ENCODE data around the gene TLR8. TPM values are rescaled to one million over a fixed set of nuclear protein-coding genes. Genes with fewer than 3 reads are reported as not detected.

The TLR8 gene
- total and polyA plus RNA-seq, 10 of the 15 experiments (the other 5 are each of a cell fraction or from before 2014, with no cell fraction given) = 0.04 TPM; not detected in 9

- no peak overlapping the region for H3K4me2 ChIP-seq (ENCODE audit: control insufficient read depth, insufficient read depth)
- intact Hi-C loops (cut with micrococcal nuclease; ENCODE audit: unreplicated experiment) (no loop called here), in situ Hi-C loops (cut with MboI) (loop anchor here (25.0 kb wide), 1 partner anchor 823 kb away; no protein-coding TSS in a partner anchor)
- no peak overlapping the region for H2AFZ ChIP-seq (ENCODE audit: control insufficient read depth, low read depth, low read length)
- DNase-seq (ENCODE audit: low read depth, low spot score) (no peak), ATAC-seq (no peak), FAIRE-seq (no peak)
- no peak for TF ChIP-seq NFIC (IDR thresholded peaks at IDR 0.05; ENCODE audit: low read depth, low read length)
- ChIA-PET POLR2A (no interaction called here), SMC1A (ENCODE audit: uncharacterized antibody, unreplicated experiment) (interaction anchor here (1.0 to 1.3 kb wide), 2 partner anchors 27 to 182 kb away, joined by 3 read pairs; no protein-coding TSS in a partner anchor), CTCF (interaction anchor here (0.9 to 3.8 kb wide), 2 partner anchors 10 to 96 kb away, joined by 4 to 13 read pairs; no protein-coding TSS in a partner anchor), RAD21 (ENCODE audit: unreplicated experiment) (interaction anchor here (1.1 to 1.8 kb wide), 3 partner anchors 14 to 107 kb away, joined by 3 to 5 read pairs (median 3); no protein-coding TSS in a partner anchor)
- no peaks in the 10 kb centered on the region for H3K9me3 ChIP-seq (replicated peaks; ENCODE audit: control insufficient read depth, insufficient read depth, low read length)
- no TSS peak for BruUV-seq (replicated peaks)
- no peak overlapping the region for H3K9ac ChIP-seq (ENCODE audit: control insufficient read depth, insufficient read depth, low read length)
- H3K4me1 ChIP-seq (ENCODE audit: control insufficient read depth, insufficient read depth, low read length) = no peaks in the 10 kb centered on the region
- no peaks in the 10 kb centered on the region for H4K20me1 ChIP-seq (ENCODE audit: control insufficient read depth, insufficient read depth)
- H3K27me3 ChIP-seq (replicated peaks in 1 of 2; ENCODE audit: control insufficient read depth in 2 of 2, insufficient read depth in 2 of 2, low read length in 1 of 2) = no peaks in the 10 kb centered on the region
- WGBS (ENCODE audit: insufficient coverage, insufficient replicate concordance, low lambda C conversion rate, missing lambda C conversion rate) = 34% methylated on average over 10 of the region's 10 CpGs
- no peak overlapping the region for H3K4me3 ChIP-seq
- no peaks in the 10 kb centered on the region for H3K36me3 ChIP-seq (ENCODE audit: control insufficient read depth in 2 of 2, insufficient read depth in 2 of 2, low read length in 1 of 2)
- no peak overlapping the region for H3K27ac ChIP-seq (ENCODE audit: control insufficient read depth, insufficient read depth)
- H3K79me2 ChIP-seq (ENCODE audit: control insufficient read depth, insufficient read depth, low read length) = no peaks in the 10 kb centered on the region
Measured at GRCh38 chrX:12910423-12911121, 4.2 kb downstream of the TLR8 start.

GRCh38 chrX:12911122-12911470 lies 4.7 kb downstream of the TLR8 start:
- Histone ChIP-seq H3K9ac (ENCODE audit: control insufficient read depth, insufficient read depth, low read length) (no peak overlapping the region), H3K79me2 (ENCODE audit: control insufficient read depth, insufficient read depth, low read length) (no peaks in the 10 kb centered on the region), H3K27ac (ENCODE audit: control insufficient read depth, insufficient read depth) (no peak overlapping the region), H3K4me1 (ENCODE audit: control insufficient read depth, insufficient read depth, low read length) (no peaks in the 10 kb centered on the region), H3K27me3 (replicated peaks in 1 of 2; ENCODE audit: control insufficient read depth in 2 of 2, insufficient read depth in 2 of 2, low read length in 1 of 2) (no peaks in the 10 kb centered on the region), H3K4me2 (ENCODE audit: control insufficient read depth, insufficient read depth) (no peak overlapping the region), H2AFZ (ENCODE audit: control insufficient read depth, low read depth, low read length) (no peak overlapping the region), H3K36me3 (ENCODE audit: control insufficient read depth in 2 of 2, insufficient read depth in 2 of 2, low read length in 1 of 2) (no peaks in the 10 kb centered on the region), H3K9me3 (replicated peaks; ENCODE audit: control insufficient read depth, insufficient read depth, low read length) (no peaks in the 10 kb centered on the region), H3K4me3 (no peak overlapping the region), H4K20me1 (ENCODE audit: control insufficient read depth, insufficient read depth) (no peaks in the 10 kb centered on the region)
- CTCF ChIA-PET = interaction anchor here (1.0 to 3.8 kb wide), 2 partner anchors 10 to 142 kb away, joined by 3 to 13 read pairs; no protein-coding TSS in a partner anchor
- SMC1A ChIA-PET (ENCODE audit: uncharacterized antibody, unreplicated experiment) = interaction anchor here (1.3 kb wide), 1 partner anchor 182 kb away, joined by 3 read pairs; no protein-coding TSS in a partner anchor
- no TSS peak for BruUV-seq (replicated peaks)
- ATAC-seq (no peak), FAIRE-seq (no peak), DNase-seq (ENCODE audit: low read depth, low spot score) (no peak)
- POLR2A ChIA-PET = no interaction called here
- RAD21 ChIA-PET (ENCODE audit: unreplicated experiment) = no interaction called here
- in situ Hi-C loops (cut with MboI) = loop anchor here (25.0 kb wide), 1 partner anchor 824 kb away; no protein-coding TSS in a partner anchor
- intact Hi-C loops (cut with micrococcal nuclease; ENCODE audit: unreplicated experiment) = no loop called here
- 50% methylated on average over 2 of the region's 2 CpGs for WGBS (ENCODE audit: insufficient coverage, insufficient replicate concordance, low lambda C conversion rate, missing lambda C conversion rate)
- TF ChIP-seq PKNOX1 (IDR thresholded peaks at IDR 0.05) (no peak), ZNF592 (IDR thresholded peaks at IDR 0.05) (no peak), RB1 (IDR thresholded peaks at IDR 0.05; ENCODE audit: borderline replicate concordance) (no peak), NR2C2 (IDR thresholded peaks at IDR 0.05; ENCODE audit: borderline replicate concordance, control insufficient read depth, insufficient read length, low read depth) (no peak), CBX3 (IDR thresholded peaks at IDR 0.05; ENCODE audit: borderline replicate concordance, low read depth) (no peak), IRF4 (IDR thresholded peaks at IDR 0.05; ENCODE audit: low read depth, low read length) (no peak), MTA3 (IDR thresholded peaks at IDR 0.05; ENCODE audit: borderline replicate concordance, low read length) (no peak), NFXL1 (IDR thresholded peaks at IDR 0.05; ENCODE audit: borderline replicate concordance) (no peak), BACH1 (IDR thresholded peaks at IDR 0.05; ENCODE audit: borderline replicate concordance) (no peak), SUZ12 (IDR thresholded peaks at IDR 0.05; ENCODE audit: unreplicated experiment) (no peak), CREM (IDR thresholded peaks at IDR 0.05; ENCODE audit: low read depth) (no peak)
